Activated CD4-positive, alpha-beta T cell treated with anti-CD3 and anti-CD28 coated beads, Interleukin-2, amount 10 ng/mL, durations not matched to agents 7 days and 5 days (primary cell): Measurements from ENCODE around the gene LTA. TPM values are rescaled to one million over a fixed set of nuclear protein-coding genes. Genes with fewer than 3 reads are reported as not detected.
A peak's percentile ranks its signal among the peaks of the same experiment; 100 is the strongest.

Experiments
- CTCF ChIA-PET: fragments of 350-600 bp; sonication (Branson Sonifier 250); formaldehyde crosslinking; loops from one replicate; lab custom pipeline; 2021; ENCODE audit warnings: antibody characterized with exemption; lab: Charles Lee
- POLR2A ChIA-PET: fragments of 350-600 bp; sonication (Branson Sonifier 250); formaldehyde crosslinking; loops from one replicate; lab custom pipeline; 2021; ENCODE audit warnings: antibody characterized with exemption; lab: Charles Lee
- DNase-seq: peaks from one replicate; pipeline ENCODE4 v3.0.0-alpha.2; 2020
- H3K27ac Mint-ChIP-seq: one replicate; pipeline ENCODE4 v1.8.0; 2021; ENCODE audit warnings: mild to moderate bottlenecking, moderate library complexity, mixed read lengths
- H3K27me3 Mint-ChIP-seq: one replicate; pipeline ENCODE4 v1.8.0; 2021; ENCODE audit warnings: mixed read lengths
- H3K36me3 Mint-ChIP-seq: one replicate; pipeline ENCODE4 v1.8.0; 2021; ENCODE audit warnings: low read depth, mixed read lengths
- H3K4me1 Mint-ChIP-seq: one replicate; pipeline ENCODE4 v1.8.0; 2021; ENCODE audit warnings: mixed read lengths
- H3K4me3 Mint-ChIP-seq: one replicate; pipeline ENCODE4 v1.8.0; 2021; ENCODE audit warnings: mild to moderate bottlenecking, moderate library complexity, mixed read lengths
- H3K9me3 Mint-ChIP-seq: one replicate; pipeline ENCODE4 v1.8.0; 2021; ENCODE audit warnings: mixed read lengths
- total RNA-seq, 2 experiments: library from RNA; stranded (reverse); gene quantifications; one replicate each; pipeline ENCODE4 v1.2.3, GENCODE V29; 2021

The LTA gene, protein sequence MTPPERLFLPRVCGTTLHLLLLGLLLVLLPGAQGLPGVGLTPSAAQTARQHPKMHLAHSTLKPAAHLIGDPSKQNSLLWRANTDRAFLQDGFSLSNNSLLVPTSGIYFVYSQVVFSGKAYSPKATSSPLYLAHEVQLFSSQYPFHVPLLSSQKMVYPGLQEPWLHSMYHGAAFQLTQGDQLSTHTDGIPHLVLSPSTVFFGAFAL
- 10 to 100 TPM; 20.9 to 27.0 TPM for total RNA-seq

DNA sequence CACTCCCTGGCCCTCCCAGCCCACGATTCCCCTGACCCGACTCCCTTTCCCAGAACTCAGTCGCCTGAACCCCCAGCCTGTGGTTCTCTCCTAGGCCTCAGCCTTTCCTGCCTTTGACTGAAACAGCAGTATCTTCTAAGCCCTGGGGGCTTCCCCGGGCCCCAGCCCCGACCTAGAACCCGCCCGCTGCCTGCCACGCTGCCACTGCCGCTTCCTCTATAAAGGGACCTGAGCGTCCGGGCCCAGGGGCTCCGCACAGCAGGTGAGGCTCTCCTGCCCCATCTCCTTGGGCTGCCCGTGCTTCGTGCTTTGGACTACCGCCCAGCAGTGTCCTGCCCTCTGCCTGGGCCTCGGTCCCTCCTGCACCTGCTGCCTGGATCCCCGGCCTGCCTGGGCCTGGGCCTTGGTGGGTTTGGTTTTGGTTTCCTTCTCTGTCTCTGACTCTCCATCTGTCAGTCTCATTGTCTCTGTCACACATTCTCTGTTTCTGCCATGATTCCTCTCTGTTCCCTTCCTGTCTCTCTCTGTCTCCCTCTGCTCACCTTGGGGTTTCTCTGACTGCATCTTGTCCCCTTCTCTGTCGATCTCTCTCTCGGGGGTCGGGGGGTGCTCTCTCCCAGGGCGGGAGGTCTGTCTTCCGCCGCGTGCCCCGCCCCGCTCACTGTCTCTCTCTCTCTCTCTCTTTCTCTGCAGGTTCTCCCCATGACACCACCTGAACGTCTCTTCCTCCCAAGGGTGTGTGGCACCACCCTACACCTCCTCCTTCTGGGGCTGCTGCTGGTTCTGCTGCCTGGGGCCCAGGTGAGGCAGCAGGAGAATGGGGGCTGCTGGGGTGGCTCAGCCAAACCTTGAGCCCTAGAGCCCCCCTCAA is at the start of gene LTA:
Gene LTA, plus strand, starts transcription at position 249 of the 871 bp plus-strand sequence. Its CDS starts 454 bp downstream, at position 703.
- Mint-ChIP-seq H3K9me3 (no peaks in the 10 kb centered on the region), H3K36me3 (peaks cover 32% of the 10 kb centered on the region), H3K27me3 (peaks cover 6% of the 10 kb centered on the region), H3K27ac (peak within 1 kb of the TSS; percentile 96), H3K4me1 (peaks cover 97% of the 10 kb centered on the region), H3K4me3 (peak within 1 kb of the TSS; percentile 90)
- peak; percentile 75 for DNase-seq
- CTCF ChIA-PET = interaction anchor here (1.0 to 18.9 kb wide), 9 partner anchors 10 to 25 kb away, joined by 3 to 576 read pairs (median 23); partner anchors contain the start of genes ATP6V1G2, LST1, LTB and NCR3
- POLR2A ChIA-PET = no interaction called here

DNA sequence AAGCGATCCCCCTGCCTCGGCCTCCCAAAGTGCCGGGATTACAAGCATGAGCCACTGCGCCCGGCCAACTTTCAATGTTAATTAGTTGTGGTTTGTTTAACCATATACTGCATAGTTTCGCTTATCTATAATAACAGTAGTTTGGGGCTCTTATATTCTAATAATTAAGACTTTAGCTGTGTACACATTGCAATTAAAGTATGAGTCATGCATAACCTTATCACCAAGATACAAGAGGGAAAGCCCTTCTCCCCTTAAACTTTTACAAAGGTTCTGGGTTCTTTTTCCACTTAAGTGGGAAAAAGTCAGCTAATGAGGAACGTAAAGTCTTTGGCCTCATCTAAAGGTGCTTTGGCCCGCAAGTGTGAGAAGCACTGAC is 46.5 kb upstream of the LTA start:
- Mint-ChIP-seq H3K4me3 (no peak overlapping the region), H3K27me3 (peaks cover 11% of the 10 kb centered on the region), H3K36me3 (peaks cover 13% of the 10 kb centered on the region), H3K9me3 (no peaks in the 10 kb centered on the region), H3K4me1 (peaks cover 3% of the 10 kb centered on the region), H3K27ac (no peak overlapping the region)
- ChIA-PET CTCF (no interaction called here), POLR2A (no interaction called here)
- DNase-seq = no peak

DNA sequence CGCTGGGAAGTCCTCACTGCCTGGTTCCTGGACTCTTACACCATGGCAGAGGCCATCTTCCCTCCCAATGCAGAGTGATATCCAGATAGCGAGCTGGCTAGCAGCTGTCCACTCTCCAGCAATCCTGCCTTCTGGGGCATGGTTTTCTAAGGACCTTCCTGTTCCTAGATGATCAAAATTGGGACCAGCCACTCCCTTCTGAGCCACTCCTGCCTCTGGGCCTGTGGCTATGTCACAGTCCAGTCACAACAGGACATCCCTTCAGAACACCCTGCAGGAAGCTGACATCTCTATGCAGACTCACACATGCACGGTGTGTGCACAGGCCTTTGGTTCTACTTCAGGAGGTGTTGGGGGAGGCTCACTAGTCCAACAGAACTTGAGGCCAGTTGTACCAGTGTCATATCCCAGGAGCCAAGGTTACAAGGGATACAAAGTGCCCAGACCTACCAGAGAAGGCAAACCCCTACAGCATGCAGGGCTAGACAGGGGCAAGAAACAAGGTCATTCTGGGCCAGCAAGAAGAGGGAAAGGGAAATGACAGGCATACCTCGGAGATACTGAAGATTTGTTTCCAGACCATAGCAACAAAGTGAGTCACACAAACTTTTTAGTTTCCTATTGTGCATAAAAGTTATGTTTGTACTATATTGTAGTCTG is 46.0 kb upstream of the LTA start:
- no peak for DNase-seq
- H3K27ac Mint-ChIP-seq = no peak overlapping the region
- peaks cover 9% of the 10 kb centered on the region for H3K27me3 Mint-ChIP-seq
- peaks cover 3% of the 10 kb centered on the region for H3K4me1 Mint-ChIP-seq
- H3K4me3 Mint-ChIP-seq = no peak overlapping the region
- POLR2A ChIA-PET = no interaction called here
- no peaks in the 10 kb centered on the region for H3K9me3 Mint-ChIP-seq
- CTCF ChIA-PET = no interaction called here
- H3K36me3 Mint-ChIP-seq = peaks cover 18% of the 10 kb centered on the region

DNA sequence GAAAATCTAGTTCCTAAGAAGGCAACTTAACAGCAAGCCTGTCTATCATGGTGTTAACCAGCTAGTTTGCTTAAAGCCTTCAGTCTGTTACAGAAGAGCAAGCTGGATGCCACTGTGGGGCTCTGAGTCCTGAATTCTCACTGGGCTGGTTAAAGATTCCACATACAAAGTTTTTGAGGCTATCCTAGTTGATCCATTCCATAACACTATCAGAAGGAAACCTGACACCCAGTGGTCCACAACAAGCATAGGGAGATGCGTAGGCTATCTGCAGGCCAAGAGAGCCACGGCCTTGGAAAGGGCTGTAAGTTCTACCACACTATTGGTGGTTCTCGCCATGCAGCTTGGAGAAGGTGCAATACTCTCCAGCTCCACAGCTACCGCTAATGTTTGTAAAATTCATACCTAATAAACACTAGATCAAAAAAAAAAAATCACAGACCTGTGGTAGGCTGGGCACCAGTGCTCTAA is 43.7 kb upstream of the LTA start:
- Mint-ChIP-seq H3K4me3 (no peak overlapping the region), H3K4me1 (peaks cover 4% of the 10 kb centered on the region), H3K27ac (no peak overlapping the region), H3K27me3 (no peaks in the 10 kb centered on the region), H3K9me3 (no peaks in the 10 kb centered on the region), H3K36me3 (peaks cover 34% of the 10 kb centered on the region)
- ChIA-PET POLR2A (no interaction called here), CTCF (interaction anchor here (0.8 to 2.7 kb wide), 4 partner anchors 10 to 86 kb away, joined by 3 to 14 read pairs (median 4); partner anchors contain the start of gene DDX39B)
- DNase-seq = no peak

DNA sequence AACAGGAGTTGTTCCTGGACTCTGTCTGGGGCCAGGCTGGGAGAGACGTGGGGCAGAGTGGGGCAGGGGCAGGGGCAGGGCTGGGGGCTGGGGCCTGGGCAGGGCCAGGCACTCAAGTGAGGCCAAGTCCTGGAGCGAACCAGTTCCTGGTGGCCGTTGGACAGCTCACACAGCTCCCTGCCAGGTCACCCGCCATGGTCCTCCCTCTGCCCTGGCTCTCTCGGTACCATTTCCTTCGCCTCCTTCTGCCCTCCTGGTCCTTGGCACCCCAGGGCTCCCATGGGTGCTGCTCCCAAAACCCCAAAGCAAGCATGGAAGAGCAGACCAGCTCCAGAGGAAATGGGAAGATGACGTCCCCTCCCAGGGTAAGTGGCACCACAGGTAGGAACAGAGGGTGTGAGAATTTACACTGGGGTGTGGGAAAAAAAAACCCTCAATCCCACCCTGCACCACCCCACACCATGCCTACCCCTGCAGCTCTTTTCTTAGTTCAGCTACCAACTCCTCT is 43.2 kb upstream of the LTA start, which contains the start of gene MCCD1:
Gene MCCD1, plus strand, starts transcription at position 142 of the 508 bp plus-strand sequence. Its CDS starts 53 bp downstream, at position 195.
- H3K36me3 Mint-ChIP-seq = peaks cover 39% of the 10 kb centered on the region
- H3K27ac Mint-ChIP-seq = no peak within 1 kb of the TSS
- H3K4me1 Mint-ChIP-seq = peaks cover 6% of the 10 kb centered on the region
- no peaks in the 10 kb centered on the region for H3K9me3 Mint-ChIP-seq
- ChIA-PET CTCF (interaction anchor here (1.0 to 2.7 kb wide), 3 partner anchors 10 to 12 kb away, joined by 3 to 14 read pairs (median 5); partner anchors contain the start of gene DDX39B), POLR2A (interaction anchor here (0.7 kb wide), 1 partner anchor 10 kb away, joined by 3 read pairs; no protein-coding TSS in a partner anchor)
- no peak for DNase-seq
- no peaks in the 10 kb centered on the region for H3K27me3 Mint-ChIP-seq
- no peak within 1 kb of the TSS for H3K4me3 Mint-ChIP-seq

DNA sequence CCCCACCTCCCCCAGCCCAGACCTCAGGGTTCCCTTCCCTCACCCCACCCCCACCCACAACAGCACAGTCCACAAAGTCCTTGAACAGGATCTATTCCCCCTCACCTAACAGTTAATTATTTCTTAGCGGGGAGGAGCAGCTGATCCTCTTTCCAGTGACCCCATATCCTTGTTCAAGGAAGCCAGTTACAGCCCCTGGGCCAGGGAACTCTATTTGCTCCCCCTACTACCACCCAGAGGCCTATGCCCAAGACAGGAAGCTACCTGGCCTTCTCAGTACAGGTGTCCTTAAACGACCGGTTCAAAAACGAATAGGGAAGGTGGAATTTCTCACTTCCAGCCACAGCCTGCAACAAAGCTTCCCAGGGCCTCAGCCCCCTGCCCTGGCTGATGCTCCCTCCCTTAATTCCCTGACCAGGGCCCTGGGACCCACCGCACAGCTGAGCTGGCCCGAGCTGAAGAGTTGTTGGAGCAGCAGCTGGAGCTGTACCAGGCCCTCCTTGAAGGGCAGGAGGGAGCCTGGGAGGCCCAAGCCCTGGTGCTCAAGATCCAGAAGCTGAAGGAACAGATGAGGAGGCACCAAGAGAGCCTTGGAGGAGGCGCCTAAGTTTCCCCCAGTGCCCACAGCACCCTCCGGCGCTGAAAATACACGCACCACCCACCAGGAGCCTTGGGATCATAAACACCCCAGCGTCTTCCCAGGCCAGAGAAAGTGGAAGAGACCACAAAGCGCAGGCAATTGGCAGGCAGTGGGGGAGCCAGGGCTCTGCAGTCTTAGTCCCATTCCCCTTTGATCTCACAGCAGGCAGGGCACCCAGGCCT is 42.5 kb upstream of the LTA start:
- Mint-ChIP-seq H3K27me3 (no peaks in the 10 kb centered on the region), H3K9me3 (no peaks in the 10 kb centered on the region), H3K4me3 (no peak overlapping the region), H3K4me1 (peaks cover 8% of the 10 kb centered on the region), H3K27ac (no peak overlapping the region), H3K36me3 (peaks cover 45% of the 10 kb centered on the region)
- no peak for DNase-seq
- POLR2A ChIA-PET = interaction anchor here (0.7 kb wide), 1 partner anchor 11 kb away, joined by 3 read pairs; no protein-coding TSS in a partner anchor
- CTCF ChIA-PET = interaction anchor here (1.0 to 2.7 kb wide), 2 partner anchors 11 to 13 kb away, joined by 5 to 14 read pairs; partner anchors contain the start of gene DDX39B

DNA sequence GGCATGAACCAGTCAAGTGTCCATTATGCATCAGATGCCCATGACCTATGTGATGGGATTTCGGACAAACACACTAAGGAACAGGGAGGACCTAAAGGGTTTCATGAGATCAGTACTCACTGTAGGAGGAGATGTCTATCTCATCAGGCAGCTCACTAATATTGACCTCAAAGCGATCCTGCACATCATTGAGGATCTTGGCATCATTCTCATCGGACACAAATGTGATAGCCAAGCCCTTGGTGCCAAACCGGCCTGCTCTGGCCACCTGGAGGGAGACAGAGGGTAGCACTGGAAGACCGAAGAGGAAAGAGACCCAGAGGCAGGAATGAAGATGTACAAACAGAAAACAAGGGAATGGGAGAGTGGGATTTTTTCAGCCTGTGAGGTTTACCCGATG is 41.4 kb upstream of the LTA start:
- H3K9me3 Mint-ChIP-seq = no peaks in the 10 kb centered on the region
- ChIA-PET CTCF (no interaction called here), POLR2A (interaction anchor here (0.6 kb wide), 1 partner anchor 130 kb away, joined by 3 read pairs; no protein-coding TSS in a partner anchor)
- H3K4me1 Mint-ChIP-seq = peaks cover 8% of the 10 kb centered on the region
- peaks cover 56% of the 10 kb centered on the region for H3K36me3 Mint-ChIP-seq
- no peak overlapping the region for H3K27ac Mint-ChIP-seq
- H3K27me3 Mint-ChIP-seq = no peaks in the 10 kb centered on the region
- DNase-seq = no peak
- no peak overlapping the region for H3K4me3 Mint-ChIP-seq

DNA sequence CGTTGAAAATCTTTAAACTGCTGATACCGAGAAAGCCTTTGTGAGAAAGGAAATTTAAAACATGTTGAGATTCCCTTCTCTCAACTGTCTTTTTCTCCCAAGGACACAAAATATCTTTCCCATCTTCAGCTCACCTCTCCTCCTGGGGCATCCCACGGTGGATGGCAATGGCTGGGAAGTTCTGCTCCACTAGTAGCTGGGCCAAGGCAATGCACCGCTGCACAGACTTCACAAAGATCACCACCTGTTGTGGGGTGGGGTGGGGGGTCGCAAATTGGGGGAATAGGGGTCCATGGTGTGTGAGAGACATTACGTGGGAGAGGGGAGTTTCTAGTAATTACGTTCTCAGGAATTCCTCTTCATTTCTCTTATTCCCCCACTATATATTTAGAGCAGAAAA is 40.9 kb upstream of the LTA start:
- H3K27me3 Mint-ChIP-seq = no peaks in the 10 kb centered on the region
- no peak overlapping the region for H3K27ac Mint-ChIP-seq
- no peak for DNase-seq
- peaks cover 61% of the 10 kb centered on the region for H3K36me3 Mint-ChIP-seq
- no peak overlapping the region for H3K4me3 Mint-ChIP-seq
- ChIA-PET POLR2A (interaction anchor here (0.6 kb wide), 1 partner anchor 130 kb away, joined by 3 read pairs; no protein-coding TSS in a partner anchor), CTCF (no interaction called here)
- H3K4me1 Mint-ChIP-seq = peaks cover 12% of the 10 kb centered on the region
- H3K9me3 Mint-ChIP-seq = no peaks in the 10 kb centered on the region

DNA sequence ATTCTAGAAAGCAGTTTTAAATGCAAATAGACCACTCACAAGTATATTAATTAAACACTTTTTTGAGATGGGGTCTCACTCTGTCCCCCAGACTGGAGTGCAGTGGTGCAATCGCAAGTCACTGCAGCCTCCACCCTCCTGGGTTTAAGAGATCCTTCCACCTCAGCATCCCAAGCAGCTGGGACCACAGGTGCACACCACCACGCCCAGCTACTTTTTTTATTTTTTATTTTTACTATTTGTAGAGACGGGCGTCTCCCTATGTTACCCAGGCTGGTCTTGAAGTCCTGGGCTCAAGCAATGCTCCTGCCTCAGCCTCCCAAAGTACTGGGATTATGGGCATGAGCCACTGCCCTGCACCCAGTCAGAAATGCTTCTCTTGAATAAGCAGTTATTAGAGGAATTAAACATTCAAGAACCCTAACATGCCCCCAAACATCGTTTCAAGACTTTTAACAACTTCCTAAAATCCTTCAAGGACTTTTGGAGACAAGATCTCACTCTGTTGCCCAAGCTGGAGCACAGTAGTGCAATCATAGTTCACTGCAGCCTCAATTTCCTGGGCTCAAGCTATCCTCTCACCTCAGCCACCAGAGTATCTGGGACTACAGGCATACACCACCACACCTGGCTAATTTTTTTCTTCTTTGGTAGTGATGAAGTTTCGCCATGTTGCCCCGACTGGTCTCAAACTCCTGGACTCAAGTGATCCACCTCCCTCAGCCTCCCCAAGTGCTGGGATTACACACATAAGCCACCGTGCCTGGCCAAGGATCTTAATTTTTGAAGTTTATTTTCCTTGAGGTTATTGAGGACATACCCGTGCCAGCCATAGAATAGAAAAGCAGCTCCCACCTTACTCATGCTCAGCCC is 40.1 kb upstream of the LTA start:
- no peak overlapping the region for H3K27ac Mint-ChIP-seq
- peaks cover 19% of the 10 kb centered on the region for H3K4me1 Mint-ChIP-seq

DNA sequence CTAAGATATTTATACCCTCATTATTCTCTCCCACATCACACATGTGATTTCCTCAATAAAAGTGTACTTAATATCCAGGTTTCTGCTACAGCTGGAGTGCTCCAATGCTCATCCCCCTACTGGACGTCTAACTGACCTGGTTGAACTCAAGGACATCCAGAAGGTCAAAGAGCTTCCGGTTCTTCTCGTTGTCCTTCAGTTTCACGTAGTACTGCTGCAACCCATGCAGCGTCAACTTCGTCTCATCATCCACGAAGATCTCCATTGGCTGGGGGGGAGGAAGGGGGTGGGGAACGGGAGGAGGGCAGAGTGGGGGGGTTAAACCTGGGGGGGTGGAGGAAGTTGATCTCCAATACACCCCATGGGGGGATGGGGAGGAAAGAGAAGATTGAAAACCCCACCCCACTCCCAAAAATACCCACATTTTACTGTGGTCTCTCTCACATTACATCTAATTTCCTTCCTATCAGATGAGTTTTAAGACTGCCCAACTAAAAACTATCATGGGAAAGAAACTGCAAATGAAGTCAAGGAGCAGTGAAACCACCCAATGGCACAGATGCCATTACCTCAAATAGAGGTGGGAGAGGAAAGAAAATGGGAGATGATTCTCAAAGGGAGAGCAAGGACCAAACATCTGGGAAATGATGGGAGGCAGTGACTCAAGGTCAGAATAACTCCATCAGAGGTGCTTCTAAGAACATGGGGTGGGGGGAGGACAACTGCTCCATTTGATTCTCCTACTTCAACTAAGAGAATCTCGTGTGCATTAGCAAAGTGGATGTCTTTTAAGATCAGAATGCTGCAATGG is 39.2 kb upstream of the LTA start:
- POLR2A ChIA-PET = no interaction called here
- CTCF ChIA-PET = no interaction called here
- DNase-seq = no peak
- Mint-ChIP-seq H3K27me3 (no peaks in the 10 kb centered on the region), H3K36me3 (peaks cover 73% of the 10 kb centered on the region), H3K27ac (no peak overlapping the region), H3K4me1 (peaks cover 23% of the 10 kb centered on the region), H3K4me3 (no peak overlapping the region), H3K9me3 (no peaks in the 10 kb centered on the region)

More for the DNA sequence above, 40.1 kb upstream of the LTA start:
- H3K27me3 Mint-ChIP-seq = no peaks in the 10 kb centered on the region
- ChIA-PET CTCF (no interaction called here), POLR2A (no interaction called here)
- H3K36me3 Mint-ChIP-seq = peaks cover 67% of the 10 kb centered on the region
- H3K9me3 Mint-ChIP-seq = no peaks in the 10 kb centered on the region
- no peak overlapping the region for H3K4me3 Mint-ChIP-seq
- no peak for DNase-seq
